ENCODE measurements around the gene TMEM151A.

The TMEM151A gene

DNA sequence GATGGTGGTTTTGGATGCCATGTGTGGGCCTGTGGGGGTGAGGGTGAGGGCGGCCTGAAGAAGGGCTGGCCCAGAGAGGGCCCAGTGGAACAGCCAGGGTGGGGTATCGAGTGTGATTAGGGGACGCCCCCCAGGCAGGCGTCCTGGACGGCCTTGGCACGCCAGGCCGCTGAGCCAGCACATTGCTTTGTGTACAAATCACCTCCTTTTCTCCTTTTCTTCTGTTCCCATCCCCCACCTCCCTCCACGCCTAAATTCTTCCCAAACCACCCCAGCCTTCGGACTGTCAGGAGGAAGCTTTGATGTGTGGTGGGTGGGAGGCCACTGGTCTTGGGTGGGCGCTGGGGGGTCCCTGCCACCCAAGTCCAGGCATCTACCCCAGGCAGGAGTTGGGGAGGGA lies 33.0 kb downstream of the TMEM151A start:
- DNase-seq, result no peak

DNA sequence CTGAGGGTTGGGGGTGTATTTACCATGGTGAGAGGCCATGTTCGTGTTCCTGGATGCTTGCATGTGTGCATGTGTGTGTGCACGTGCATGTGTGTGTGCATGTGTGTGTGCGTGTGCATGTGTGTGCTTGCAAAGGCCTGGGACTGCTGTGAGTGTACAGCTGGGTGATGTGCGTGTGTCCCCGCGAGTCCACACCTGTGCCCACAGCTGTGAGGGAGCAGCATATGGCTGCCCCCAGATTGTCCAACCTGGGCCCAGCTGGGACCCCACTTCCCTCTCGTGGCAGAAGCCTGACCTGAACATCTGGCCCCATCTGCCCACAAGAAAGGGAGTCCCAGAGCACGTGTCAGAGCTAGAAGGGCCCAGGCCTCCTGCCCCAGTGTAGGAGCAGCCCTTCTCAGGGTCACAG lies 33.6 kb downstream of the TMEM151A start:
- DNase-seq, result no peak

DNA sequence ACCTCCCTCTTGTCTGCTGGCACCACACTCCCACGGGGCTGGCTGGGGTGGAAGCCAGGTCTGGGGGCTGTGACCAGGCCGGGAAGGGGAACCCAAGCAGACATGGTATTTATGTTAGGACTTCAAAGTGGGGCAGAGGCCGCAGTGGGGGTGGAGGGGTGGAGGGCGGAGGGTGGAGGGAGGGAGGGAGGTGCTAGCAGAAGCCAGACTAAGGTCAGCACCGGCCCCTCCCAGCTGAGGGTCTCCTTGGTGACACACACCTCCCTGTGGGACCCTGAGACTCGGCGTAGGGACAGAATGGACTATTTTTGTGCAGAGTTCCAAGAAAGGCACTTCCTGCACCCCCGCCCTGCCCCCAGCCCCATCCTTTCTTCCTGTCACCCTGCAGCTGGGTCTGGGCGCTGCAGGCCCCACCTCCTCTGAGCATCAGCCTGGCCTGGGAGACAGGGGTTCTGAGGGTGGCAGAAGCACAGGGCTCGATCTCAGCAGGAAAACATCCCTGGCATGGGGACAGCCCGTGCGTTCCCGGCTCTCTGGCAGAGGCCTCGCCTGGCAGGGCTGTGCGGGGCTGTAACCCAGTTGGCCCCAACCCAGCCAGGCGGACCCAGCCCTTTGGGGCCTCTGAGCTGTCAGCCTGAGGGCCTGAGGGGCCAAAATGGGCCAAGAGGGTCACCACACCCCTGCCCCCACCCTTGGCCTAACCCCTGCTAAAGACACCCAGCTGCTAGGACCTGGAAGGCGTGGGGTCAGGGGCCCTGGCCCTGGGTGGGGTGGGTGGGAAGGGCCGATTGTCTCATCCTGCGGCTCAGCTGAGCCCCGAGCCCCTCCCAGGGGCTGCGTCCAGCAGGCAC lies 34.8 kb downstream of the TMEM151A start:
- peak in 1 of 2 experiments; percentile 31 for DNase-seq

DNA sequence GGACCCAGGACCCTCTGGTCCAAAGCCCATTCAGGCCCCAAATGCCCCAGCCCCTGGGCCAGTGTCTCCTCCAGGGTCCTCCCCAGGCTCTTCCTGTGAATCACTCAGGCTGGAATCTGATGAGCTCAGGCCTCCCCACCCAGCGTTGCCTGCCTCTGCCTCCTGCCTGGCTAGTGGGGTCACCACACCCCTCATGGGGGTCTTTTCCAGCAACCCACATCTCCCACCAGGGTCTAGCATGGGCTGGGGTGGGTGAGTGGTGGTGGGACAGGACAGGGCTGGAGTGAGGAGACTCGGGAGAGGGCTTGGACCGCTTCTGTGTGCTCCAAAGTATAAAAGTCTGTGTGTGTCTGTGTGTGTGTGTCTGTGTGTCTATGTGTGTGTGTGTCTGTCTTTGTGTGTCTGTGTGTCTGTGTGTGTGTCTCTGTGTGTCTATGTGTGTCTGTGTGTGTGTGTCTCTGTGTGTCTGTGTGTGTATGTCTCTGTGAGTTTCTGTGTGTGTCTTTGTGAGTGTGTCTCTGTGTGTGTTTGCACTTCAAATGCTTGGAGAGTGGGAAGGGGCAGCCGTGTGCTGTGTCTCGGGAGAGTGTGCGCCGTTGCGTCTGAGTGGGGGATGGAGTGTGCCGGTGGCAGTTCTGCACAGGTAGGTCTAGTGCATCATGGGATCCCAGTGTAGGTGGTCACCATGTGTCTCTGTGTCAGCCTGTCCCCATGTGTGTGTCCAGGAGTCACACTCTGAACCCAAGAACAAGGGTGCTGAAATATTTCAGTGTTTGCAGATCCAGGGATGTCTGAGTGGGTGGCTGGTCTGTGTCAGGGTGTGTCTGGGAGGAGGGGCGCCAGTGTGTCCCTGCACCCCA lies 35.7 kb downstream of the TMEM151A start:
- DNase-seq, result peak in 1 of 2 experiments; percentile 22

DNA sequence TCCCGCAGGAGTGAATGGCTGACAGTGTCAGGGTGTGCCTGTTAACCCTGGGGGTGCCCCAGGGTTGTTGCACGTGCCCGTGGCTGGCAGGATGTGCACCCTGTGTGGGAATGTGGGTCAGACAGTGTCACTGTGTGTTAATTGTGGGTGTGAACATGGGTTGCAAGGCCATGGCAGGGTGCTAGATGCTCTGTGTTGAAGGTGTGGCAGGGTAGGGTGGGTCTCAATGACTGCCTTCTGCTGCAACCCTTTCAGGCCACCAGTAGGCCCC lies 36.3 kb downstream of the TMEM151A start:
- DNase-seq, result no peak

DNA sequence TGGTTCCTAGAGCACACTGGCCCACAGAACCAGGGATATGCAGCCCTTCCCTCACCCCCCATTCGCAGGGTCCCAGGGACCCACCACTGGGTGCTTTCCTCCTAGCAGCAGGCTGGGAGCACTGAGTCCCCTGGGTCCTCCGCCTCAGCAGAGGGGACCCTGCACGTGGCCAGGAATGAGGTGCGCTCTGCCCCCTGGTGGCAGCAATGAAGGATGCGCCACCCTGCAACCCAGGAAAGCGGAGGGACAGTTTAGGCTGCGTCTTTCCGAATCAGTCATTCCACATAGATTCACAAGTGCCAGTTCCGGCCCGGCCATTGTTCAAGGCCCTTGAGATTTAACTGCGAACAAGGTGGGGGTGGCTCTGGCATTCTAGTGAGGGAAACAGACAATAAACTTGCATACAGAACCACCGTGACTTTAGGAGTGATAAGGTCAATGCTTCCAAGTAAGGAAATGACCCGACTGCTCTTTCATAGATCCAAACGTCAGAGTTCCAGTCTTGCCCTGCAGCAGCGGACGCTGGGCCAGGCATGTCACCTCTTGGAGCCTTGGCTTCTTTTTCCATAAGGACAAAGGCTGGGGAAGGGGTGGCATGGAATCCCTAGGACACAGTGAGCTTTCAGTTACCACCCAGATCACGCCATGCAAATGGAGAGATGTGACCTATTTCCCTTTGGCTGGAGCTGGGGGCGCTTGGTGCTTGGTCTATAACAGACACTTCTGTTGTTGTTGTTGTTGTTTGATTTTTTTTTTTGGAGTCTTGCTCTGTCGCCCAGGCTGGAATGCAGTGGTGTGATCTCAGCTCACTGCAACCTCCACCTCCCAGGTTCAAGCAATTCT lies 36.8 kb downstream of the TMEM151A start:
- DNase-seq, result peak; percentile 66 to 78

DNA sequence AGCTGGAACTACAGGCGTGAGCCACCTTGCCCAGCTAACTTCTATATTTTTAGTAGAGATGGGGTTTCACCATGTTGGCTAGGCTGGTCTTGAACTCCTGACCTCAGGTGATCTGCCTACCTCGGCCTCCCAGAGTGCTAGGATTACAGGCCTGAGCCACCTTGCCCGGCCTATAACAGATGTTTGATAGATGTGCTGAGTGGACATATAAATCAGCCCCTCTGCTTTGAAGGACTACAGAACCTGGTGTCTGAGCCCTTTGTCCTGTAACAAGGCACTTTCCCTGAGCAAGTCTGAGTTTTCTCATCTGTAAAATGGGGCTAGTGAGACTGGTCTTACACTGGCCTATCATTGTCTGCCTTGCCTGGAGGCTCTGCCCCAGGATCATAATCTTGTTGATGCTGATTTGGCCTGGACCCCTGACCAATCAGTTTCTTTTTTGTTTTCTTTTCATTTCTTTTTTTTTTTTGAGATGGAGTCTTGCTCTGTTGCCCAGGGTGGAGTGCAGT lies 37.5 kb downstream of the TMEM151A start:
- DNase-seq, result no peak

DNA sequence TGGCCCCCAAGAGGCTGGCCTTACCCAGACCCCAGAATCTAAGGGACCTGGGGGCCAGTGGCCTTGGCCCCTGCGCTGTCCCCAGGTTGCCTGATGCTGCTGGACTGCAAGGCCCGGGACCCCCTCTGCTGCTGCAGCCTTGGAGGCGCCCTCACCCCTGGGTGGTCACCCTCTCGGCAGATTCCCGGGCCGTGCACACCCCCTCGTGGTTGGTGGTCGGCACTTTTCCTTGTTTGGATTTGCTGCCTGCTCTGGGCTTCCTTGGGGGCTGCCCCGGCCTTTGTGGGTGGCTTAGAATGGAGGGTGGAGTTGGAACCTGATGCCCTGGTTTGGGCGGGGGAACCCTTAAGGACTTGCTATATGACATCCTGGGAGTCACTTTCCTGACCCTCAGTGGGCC lies 39.2 kb downstream of the TMEM151A start:
- no peak for DNase-seq

DNA sequence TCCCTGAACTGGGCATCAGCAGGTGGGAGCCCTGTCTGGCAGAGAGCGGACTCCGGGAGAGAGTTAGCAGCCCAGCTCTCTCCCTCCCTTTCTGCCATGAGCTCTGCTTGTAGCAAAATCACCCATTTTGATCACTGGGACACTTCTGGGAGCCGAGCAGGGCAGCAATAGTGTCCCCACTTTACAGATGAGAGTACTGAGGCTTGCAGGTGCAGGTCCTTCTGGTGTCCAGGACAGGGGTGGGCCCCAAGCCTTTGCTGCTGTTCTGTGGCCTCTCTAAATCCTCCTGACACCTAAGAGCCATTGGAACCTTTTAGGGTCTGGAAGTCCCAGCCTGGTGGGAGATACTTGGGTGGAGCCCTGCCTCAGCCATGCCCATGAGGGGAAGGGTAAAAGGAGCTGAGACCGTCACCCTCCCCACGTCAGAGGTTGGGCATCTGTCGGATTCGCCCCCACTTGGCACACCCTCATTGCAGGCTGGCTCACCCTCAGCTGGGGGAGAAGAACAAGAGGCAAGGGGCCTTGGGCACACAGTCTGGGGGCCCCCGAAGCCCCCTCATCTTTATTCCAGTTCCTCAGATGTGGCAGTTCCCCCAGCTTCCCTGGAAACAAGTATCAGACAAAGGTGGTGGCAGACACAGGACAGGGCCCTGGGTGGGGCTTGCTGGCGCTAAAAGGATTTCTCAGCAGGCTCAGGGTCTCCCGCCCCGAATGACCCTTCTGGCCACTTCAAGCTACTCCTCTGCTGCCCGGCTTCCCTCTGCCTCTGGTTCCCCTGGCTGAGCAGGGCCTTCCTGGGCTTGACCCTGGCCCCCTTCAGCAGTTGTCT lies 40.1 kb downstream of the TMEM151A start:
- no peak for DNase-seq

DNA sequence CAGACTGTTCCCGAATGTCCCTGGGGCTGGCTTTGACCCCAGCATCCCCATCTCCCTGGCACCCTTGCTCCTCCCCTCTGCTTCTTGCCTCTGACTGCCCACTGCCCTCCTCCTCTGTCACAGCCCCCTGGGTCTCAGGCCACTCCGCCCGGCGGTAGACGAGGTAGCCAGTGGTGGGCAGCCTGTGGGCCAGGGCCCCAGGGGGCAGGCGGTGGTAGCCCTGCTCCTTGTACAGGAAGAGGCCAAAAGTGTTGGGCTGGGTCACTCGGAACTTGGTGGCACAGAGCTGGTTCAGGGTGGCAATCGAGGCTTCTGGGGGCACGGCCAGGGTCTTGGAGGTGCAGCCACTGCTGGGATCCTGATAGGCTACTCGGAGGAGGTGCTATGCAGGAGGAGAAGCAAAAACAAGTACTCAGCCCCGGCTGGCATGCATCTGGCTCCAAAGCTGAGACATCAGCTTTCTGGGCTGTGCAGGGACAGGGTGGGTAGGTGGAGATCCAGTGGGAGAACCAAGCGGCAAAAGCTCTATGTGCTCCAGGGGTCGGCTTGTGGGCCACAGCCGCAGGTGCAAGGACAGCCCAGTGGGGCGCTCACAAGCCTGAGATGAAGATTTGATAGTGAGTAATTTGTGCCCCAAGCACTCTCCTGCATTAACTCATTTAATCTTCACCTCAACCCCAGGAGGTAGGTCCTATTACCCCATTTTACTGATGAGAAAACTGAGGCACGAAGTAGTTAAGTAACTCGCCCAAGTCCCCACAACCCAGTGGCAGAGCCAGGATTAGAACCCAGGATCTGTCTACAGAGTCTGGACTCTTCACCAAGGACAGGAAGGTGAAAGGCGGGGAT lies 40.9 kb downstream of the TMEM151A start:
- no peak for DNase-seq

DNA sequence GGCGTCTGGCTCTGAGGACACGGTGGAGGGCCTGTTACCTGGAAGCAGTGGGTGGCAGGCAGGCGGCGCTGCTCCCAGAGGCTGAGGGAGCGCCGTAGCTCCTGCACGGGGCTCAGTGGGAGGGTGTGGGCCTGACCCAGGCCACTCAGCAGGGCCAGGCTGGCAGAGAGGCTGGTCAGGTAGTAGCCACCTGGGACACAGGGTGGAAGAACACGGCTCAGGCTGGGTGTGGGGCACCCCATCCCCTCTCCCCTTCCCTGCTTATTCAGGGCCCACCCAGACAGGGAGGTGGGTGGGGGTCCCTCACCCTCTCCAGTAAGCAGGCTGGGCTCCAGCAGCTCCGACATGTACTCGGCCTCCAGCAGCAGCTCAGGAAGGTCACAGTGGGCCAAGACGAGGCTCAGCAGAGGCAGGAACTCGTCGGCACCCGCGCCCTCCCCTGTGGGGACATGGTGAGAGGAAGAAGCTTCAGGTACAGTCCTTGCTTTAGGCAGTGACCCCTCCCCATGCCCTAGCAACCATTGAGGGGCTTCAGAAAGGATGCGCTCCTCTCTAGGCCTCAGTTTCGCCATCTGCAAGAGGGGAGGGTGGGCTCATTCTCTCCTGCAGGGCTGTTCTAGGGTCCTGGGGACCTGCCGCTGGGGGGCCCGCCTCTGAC lies 41.7 kb downstream of the TMEM151A start:
- no peak for DNase-seq

DNA sequence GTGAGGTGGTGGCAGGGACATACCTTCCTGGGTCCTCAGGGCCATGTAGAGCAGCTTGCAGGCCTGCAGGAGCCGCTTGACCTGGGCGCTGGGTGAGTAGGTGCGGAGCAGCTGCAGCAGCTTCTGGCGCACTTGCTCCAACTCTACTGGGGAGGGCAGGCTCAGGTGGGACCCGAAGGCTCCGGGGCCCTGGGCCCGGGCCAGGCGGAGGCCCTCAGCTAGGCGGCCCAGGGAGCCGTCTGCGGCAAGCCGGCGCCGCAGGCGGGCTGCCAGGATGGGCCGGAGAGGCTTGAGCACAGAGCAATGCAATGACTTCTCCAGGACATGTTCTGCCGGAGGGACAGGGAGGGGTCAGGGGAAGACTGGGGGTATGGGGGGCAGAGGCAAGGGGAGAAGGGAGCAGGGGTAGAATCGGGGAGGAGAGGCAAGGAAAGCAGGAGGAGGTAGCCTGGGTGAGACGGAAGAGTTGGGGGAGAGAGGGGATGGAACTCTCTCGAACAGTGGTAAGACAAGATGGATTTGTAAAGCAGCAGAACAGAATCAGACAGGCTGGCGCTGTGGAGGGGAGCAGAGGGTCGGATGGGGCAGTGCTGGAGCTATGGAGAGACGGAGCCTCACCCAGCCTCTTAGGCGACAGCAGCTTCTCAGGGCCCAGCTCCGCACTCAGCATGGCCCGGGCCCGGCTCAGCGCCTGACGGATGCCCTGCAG lies 42.4 kb downstream of the TMEM151A start:
- no peak for DNase-seq

DNA sequence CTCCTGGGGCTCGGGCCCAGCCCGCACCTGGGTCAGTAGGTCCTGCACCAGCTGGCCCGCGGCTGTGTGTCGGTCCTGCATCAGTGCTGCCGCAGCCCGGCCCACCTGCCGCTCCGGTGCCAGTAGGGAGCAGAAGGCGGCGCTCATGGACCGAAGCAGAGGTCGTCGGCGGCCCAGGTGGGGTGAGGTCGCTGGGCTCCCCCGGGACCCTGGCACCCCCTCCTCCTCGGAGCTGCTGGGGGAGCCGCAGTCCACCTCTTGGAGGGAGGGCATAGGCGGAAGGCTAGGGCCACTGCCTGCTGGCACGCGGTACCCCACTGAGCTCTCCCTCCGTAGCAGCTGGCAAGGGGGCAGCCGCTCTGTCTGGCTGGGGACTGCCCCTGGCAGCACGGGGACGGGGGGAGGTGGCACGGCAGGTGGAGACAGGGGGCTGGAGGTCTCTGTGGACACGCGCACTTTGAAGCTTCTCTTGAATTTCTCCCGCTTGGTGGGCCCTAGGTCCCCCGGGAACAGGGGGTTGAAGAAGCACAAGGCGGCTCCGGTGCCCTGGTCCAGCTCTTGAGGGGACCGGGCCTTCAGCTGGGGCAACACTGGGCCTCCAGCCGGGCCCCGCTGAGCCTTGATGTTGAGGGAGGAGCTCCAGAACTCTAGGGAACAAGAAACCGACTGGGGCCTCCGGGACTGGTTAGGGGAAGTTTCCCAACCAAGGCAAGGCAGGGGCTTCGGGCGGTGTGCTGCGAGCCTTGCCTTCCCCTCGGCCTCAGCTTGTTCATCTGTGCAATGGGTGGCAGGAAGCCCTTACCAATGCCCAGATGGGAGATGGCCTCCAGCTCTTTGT lies 43.1 kb downstream of the TMEM151A start:
- no peak for DNase-seq

DNA sequence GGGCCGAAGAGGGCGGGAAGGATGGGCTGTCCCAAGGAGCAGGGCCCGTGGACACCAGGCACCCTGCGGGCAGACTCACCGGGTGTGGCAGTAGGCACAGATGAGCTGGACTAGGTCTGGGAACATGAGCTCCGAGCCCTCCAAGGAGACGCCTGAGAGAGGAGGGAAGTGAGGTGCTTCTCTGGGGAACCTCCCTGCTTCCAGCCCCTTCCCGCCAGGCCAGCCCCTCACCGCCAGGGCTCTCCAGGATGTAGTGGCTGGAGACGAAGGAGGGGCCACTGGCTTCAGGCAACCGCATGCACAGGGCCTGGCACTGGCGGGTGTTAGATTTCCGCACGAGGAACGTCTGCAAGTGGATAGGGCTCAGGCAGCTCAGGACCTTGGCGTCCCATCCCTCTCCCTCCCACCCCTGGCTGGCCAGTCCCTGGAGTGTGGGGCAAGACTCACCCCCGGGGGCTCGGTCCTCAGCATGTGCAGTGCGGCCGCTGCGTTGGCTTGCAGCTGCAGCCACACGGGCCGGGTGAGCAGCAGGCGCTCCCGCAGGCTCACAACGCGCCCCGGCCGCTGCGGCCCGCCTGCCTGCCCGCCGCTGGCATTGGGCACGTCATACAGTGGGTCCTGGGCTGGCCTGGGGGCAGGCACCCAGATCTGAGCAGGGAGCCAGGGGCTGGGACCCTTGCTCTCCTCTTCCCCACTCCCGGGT lies 44.0 kb downstream of the TMEM151A start:
- peak in 1 of 2 experiments; percentile 38 for DNase-seq

DNA sequence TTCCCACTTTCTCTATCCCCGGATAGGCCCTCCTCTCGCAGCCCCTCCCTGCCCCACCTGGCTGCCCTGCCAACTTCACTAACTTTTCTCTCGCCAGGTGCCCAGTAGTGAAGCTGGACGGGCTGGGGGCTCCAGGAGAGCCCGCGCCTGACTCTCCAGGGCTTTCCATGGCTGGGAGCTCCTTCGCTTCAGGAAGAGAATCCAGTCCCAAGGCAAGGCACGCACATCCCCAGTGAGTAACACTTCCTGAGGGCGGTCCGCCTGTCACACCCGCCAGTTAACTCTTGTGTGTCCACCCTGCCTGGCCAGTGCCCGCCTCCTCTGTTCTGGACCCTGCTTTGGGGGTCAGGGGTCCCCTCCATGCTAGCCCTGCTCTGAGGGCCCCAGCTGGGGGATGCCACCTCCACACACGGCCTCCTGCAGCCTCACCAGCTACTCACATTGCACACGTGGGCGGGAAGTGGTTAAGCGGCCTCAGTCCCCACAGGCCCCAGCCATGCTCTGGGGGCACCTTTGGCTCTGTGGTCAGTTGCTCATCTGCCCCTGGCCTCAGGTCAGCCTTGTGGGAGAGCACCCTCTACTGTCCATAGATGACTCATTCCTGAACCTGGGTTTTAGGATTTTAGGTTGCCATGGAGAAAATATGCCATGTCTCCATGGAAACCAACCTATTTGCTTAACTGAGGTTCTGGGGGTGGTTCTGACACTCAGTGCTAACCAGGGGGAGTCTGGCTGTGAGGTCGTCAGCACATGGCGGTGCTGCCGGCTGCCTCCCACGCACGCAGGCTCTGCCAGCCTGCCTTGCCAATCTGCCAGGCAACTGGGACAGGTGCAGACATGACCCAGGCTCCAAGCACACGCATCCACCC lies 44.8 kb downstream of the TMEM151A start, which contains the start of gene RIN1:
Gene RIN1, minus strand, starts transcription at position 201 of the 869 bp plus-strand sequence. Its CDS starts 32 bp downstream, at position 169.
- DNase-seq, result peak; percentile 96 to 97

DNA sequence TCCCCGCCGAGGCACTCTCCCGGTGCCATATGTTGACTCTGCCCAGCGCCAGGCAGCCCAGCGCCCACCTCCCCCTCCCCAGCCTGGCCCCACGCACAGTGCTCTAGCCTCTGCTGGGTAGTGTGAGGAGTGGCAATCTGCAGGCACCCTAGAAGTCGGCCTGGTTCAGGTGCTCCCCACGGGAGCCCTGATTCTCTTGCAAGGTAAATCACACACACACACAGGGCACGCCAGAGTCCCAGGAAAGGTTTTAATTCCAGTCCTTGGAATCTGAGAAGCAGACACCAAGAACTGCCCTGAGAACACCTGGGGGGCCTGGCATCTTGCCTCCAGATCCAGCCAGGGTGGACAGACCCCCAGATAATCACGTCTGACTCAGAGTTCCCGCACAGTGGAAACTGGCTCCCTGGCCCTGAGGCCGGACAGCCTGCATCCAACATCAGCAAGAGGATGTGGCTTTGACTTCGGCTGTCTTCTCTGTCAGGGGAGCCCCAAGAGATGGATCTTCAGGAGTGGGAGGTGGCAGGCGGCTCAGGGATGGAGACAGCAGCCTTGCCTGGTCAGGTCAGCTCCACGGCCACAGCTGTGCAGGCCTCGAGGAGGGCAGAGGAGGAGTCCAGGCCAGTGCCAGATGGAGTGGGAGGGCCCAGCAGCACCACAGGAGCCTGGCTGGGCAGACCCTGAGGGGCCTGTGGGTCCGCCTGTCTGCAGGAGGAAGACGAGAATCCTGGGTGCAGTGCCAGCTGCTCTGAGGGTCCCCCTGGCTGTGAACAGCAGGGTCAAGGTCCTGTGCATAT lies 45.6 kb downstream of the TMEM151A start:
- DNase-seq, result no peak

Data from SW 1271 (cell line).